HG02852 (cell line): ENCODE measurements around the gene TTC28.
"Not testable (repeated sequence)": the region's sequence is repeated elsewhere in the genome, so short reads cannot be mapped to it uniquely, and the experiment has no call there.

Experiments used
- ATAC-seq: cut with Tn5 transposase; IDR thresholded peaks from one replicate; pipeline ENCODE4 v1.9.1; 2021; ENCODE audit warnings: mild to moderate bottlenecking, moderate library complexity; ENCODE audit not compliant: unreplicated experiment

The TTC28 gene

GRCh38 chr22:28120691-28121592, 558.7 kb downstream of the TTC28 start:
- ATAC-seq, result no peak

GRCh38 chr22:28118957-28119631, 560.5 kb downstream of the TTC28 start:
- ATAC-seq, result no peak

GRCh38 chr22:28116219-28116673, 563.4 kb downstream of the TTC28 start:
- no peak for ATAC-seq

GRCh38 chr22:28115426-28115825, 564.2 kb downstream of the TTC28 start:
- no peak for ATAC-seq

GRCh38 chr22:28112548-28113043, 567.0 kb downstream of the TTC28 start:
- no peak for ATAC-seq

- ATAC-seq, result no peak
These were observed 567.5 kb downstream of the TTC28 start for GRCh38 chr22:28112190-28112544.

GRCh38 chr22:28111501-28112189, 568.0 kb downstream of the TTC28 start:
- ATAC-seq, result no peak

GRCh38 chr22:28108851-28109250, 570.8 kb downstream of the TTC28 start:
- no peak for ATAC-seq

GRCh38 chr22:28106617-28107016, 573.0 kb downstream of the TTC28 start:
- no peak for ATAC-seq

- ATAC-seq, result no peak
These were observed 573.7 kb downstream of the TTC28 start for GRCh38 chr22:28105988-28106387.

GRCh38 chr22:28105413-28105812, 574.2 kb downstream of the TTC28 start:
- ATAC-seq, result no peak

GRCh38 chr22:28103596-28103995, 576.0 kb downstream of the TTC28 start:
- no peak for ATAC-seq

- no peak for ATAC-seq
These were observed 577.4 kb downstream of the TTC28 start for GRCh38 chr22:28102151-28102812.

GRCh38 chr22:28097627-28098026, 582.0 kb downstream of the TTC28 start:
- ATAC-seq, result no peak

- no peak for ATAC-seq
These were observed 583.5 kb downstream of the TTC28 start for GRCh38 chr22:28096161-28096560.

GRCh38 chr22:28095316-28096095, 584.1 kb downstream of the TTC28 start:
- ATAC-seq, result no peak

GRCh38 chr22:28094771-28095170, 584.9 kb downstream of the TTC28 start:
- ATAC-seq, result no peak

GRCh38 chr22:28093711-28094110, 585.9 kb downstream of the TTC28 start:
- ATAC-seq, result no peak

GRCh38 chr22:28091486-28091885, 588.2 kb downstream of the TTC28 start:
- no peak for ATAC-seq

GRCh38 chr22:28089541-28089940, 590.1 kb downstream of the TTC28 start:
- ATAC-seq, result not testable (repeated sequence)
